HCT116 (cell line): Measurements from ENCODE around the gene SIN3A. TPM values are rescaled to one million over a fixed set of nuclear protein-coding genes. Genes with fewer than 3 reads are reported as not detected.

Experiments
- ATAC-seq: fragments of 200-7000 bp; cut with Tn5 transposase; 2 replicates; pipeline ENCODE4 v1.9.1; 2020; ENCODE audit warnings: mild to moderate bottlenecking, moderate library complexity
- BruUV-seq: library from RNA; stranded (reverse); fragments of 400-500 nt; replicated peaks from 2 replicates; lab custom pipeline; 2021; lab: Mats Ljungman, UMichigan
- CTCF ChIA-PET: fragments of 300-600 bp; sonication (Branson Sonifier 250); formaldehyde crosslinking; loops from one replicate; lab custom pipeline; 2021; ENCODE audit warnings: antibody characterized with exemption; lab: Charles Lee
- POLR2A ChIA-PET: fragments of 300-600, 350-600 bp; sonication (Branson Sonifier 250); formaldehyde crosslinking; loops from one replicate; lab custom pipeline; 2021; ENCODE audit warnings: antibody characterized with exemption; lab: Charles Lee
- RAD21 ChIA-PET, 2 experiments: fragments of 300-600 bp; sonication (Branson Sonifier 250); formaldehyde crosslinking; loops; one replicate each; lab custom pipeline; 2023; ENCODE audit warnings: low total read pairs in 2 of 2; ENCODE audit not compliant: uncharacterized antibody in 2 of 2, unreplicated experiment in 2 of 2, low non-redundant PET in 1 of 2; lab: Charles Lee
- DNase-seq: peaks from one replicate; pipeline ENCODE4 v3.0.0-alpha.2; 2010; ENCODE audit warnings: low read depth, low spot score
- H2AFZ ChIP-seq: fragments of 200-600 bp; shearing (Covaris generic), sonication (generic); 2 replicates; pipeline ENCODE4 v1.6.1; 2017; ENCODE audit warnings: low read depth, mixed run types, mixed read lengths, antibody characterized with exemption, low read length; ENCODE audit not compliant: poor library complexity, severe bottlenecking
- H3K27ac ChIP-seq: 2 replicates; pipeline ENCODE4 v1.5.1; 2012; ENCODE audit warnings: low read depth, low read length
- H3K27me3 ChIP-seq: fragments of 200-600 bp; sonication (generic); 2 replicates; pipeline ENCODE4 v1.6.1; 2016; ENCODE audit warnings: mixed run types, low read length, mixed read lengths; ENCODE audit not compliant: insufficient read depth
- H3K36me3 ChIP-seq, 2 experiments: fragments of 200-500 bp in 1 of 2; fragments of 200-600 bp in 1 of 2; sonication (Bioruptor generic) in 1 of 2; sonication (generic) in 1 of 2; 2 replicates each; pipeline versions ENCODE4 v1.5.1 to v1.6.1; 2014 to 2016; ENCODE audit warnings: low read length in 2 of 2, inconsistent platforms in 1 of 2, mixed read lengths in 1 of 2, mixed run types in 1 of 2; ENCODE audit not compliant: insufficient read depth in 2 of 2, control insufficient read depth in 1 of 2
- H3K4me1 ChIP-seq, 2 experiments: fragments of 200-600 bp in 1 of 2; sonication (generic) in 1 of 2; 2 replicates each; pipeline versions ENCODE4 v1.5.1 to v1.6.1; 2012 to 2017; ENCODE audit warnings: low read length in 2 of 2, inconsistent platforms in 1 of 2, mild to moderate bottlenecking in 1 of 2, mixed read lengths in 1 of 2, mixed run types in 1 of 2, moderate library complexity in 1 of 2; ENCODE audit not compliant: insufficient read depth in 2 of 2, control insufficient read depth in 1 of 2
- H3K4me2 ChIP-seq: fragments of 200-600 bp; sonication (generic); 2 replicates; pipeline ENCODE4 v1.6.1; 2017; ENCODE audit warnings: mixed run types, low read length, mixed read lengths
- H3K4me3 ChIP-seq, 2 experiments: fragments of 200-600 bp in 1 of 2; sonication (generic) in 1 of 2; replicated peaks in 1 of 2; 2 replicates each; pipeline ENCODE4 v1.5.1; 2011 to 2016; ENCODE audit warnings: low read length in 2 of 2, control low read depth in 1 of 2, low read depth in 1 of 2, mild to moderate bottlenecking in 1 of 2, mixed read lengths in 1 of 2, mixed run types in 1 of 2
- H3K79me2 ChIP-seq: fragments of 200-600 bp; sonication (generic); 2 replicates; pipeline ENCODE4 v1.6.1; 2017; ENCODE audit warnings: mild to moderate bottlenecking, mixed run types, low read length, moderate library complexity, mixed read lengths; ENCODE audit not compliant: insufficient read depth
- H3K9ac ChIP-seq: fragments of 200-600 bp; sonication (generic); 2 replicates; pipeline ENCODE4 v1.6.1; 2016; ENCODE audit warnings: low read length, mixed read lengths
- H3K9me2 ChIP-seq: fragments of 200-600 bp; sonication (generic), shearing (Covaris generic); 2 replicates; pipeline ENCODE4 v1.6.1; 2017; ENCODE audit warnings: mixed run types, mild to moderate bottlenecking, moderate library complexity; ENCODE audit not compliant: insufficient read depth
- H3K9me3 ChIP-seq, 2 experiments: fragments of 200-500 bp in 1 of 2; fragments of 200-600 bp in 1 of 2; sonication (Bioruptor generic) in 1 of 2; sonication (generic) in 1 of 2; 2 replicates each; pipeline ENCODE4 v1.6.1; 2014 to 2017; ENCODE audit warnings: low read length in 2 of 2, mixed read lengths in 2 of 2, inconsistent platforms in 1 of 2, low read depth in 1 of 2, mild to moderate bottlenecking in 1 of 2, mixed run types in 1 of 2, moderate library complexity in 1 of 2; ENCODE audit not compliant: control insufficient read depth in 1 of 2, insufficient read depth in 1 of 2
- H4K20me1 ChIP-seq: fragments of 200-600 bp; sonication (generic), shearing (Covaris generic); 2 replicates; pipeline ENCODE4 v1.6.1; 2017; ENCODE audit warnings: mixed run types, mild to moderate bottlenecking, moderate library complexity; ENCODE audit not compliant: insufficient read depth
- EGR1 ChIP-seq: IDR thresholded peaks from 2 replicates; pipeline ENCODE4 v1.6.1; 2012; ENCODE audit warnings: low read depth
- EZH2 ChIP-seq: fragments of 200-600 bp; sonication (generic); IDR thresholded peaks from 2 replicates; pipeline ENCODE4 v1.6.1; 2017; ENCODE audit warnings: antibody characterized with exemption, mixed run types
- FOSL1 ChIP-seq: IDR thresholded peaks from 2 replicates; pipeline ENCODE4 v1.6.1; 2012; ENCODE audit warnings: low read depth
- JUND ChIP-seq: IDR thresholded peaks from 2 replicates; pipeline ENCODE4 v1.6.1; 2012
- MAX ChIP-seq: IDR thresholded peaks from 2 replicates; pipeline ENCODE4 v1.6.1; 2012
- RAD21 ChIP-seq: IDR thresholded peaks from 2 replicates; pipeline ENCODE4 v1.6.1; 2012; ENCODE audit warnings: low read depth, mild to moderate bottlenecking
- REST ChIP-seq: IDR thresholded peaks from 2 replicates; pipeline ENCODE4 v1.6.1; 2012; ENCODE audit warnings: low read depth
- SIN3A ChIP-seq: IDR thresholded peaks from 2 replicates; pipeline ENCODE4 v1.6.1; 2012; ENCODE audit warnings: low read depth
- SP1 ChIP-seq: IDR thresholded peaks from 2 replicates; pipeline ENCODE4 v1.6.1; 2012; ENCODE audit warnings: low read depth
- TCF7L2 ChIP-seq: IDR thresholded peaks from 2 replicates; pipeline ENCODE4 v1.7.0; 2011; ENCODE audit warnings: borderline replicate concordance, inconsistent platforms; ENCODE audit not compliant: insufficient read depth, insufficient read length; ENCODE audit errors: extremely low read depth
- intact Hi-C: fragments of 100-400 bp; cut with micrococcal nuclease; formaldehyde crosslinking; loops from 2 replicates; pipeline ENCODE4 v1.10.0; 2022
- total RNA-seq: library from RNA; stranded (reverse); gene quantifications from one replicate; pipeline ENCODE4 v1.2.1, GENCODE V29; 2021; ENCODE audit not compliant: unreplicated experiment

SIN3A gene
- total RNA-seq, 1 experiment from 2014 or later, result 70.1 TPM

GRCh38 chr15:75367913-75368688 is 83.4 kb downstream of the SIN3A start, which contains the start of gene MAN2C1 (continued):
- TF ChIP-seq TCF7L2 (peak; percentile 57), FOSL1 (no peak; the same call in 1 of the 2 replicates), EZH2 (no peak), EGR1 (peak; percentile 57; the same call in 1 of the 2 replicates), JUND (no peak), SP1 (no peak; the same call in 1 of the 2 replicates)

GRCh38 chr15:75367406-75367912 is 84.0 kb downstream of the SIN3A start:
- no peaks in the 10 kb centered on the region for H3K9me3 ChIP-seq
- H3K4me1 ChIP-seq, result peaks cover 11 to 23% of the 10 kb centered on the region in 2 experiments
- peak; percentile 97 for TF ChIP-seq MAX
- TF ChIP-seq RAD21, result no peak
- no peak for TF ChIP-seq REST
- 0 out of 2 replicates have a peak, but pooled peaks have one; percentile 12 for TF ChIP-seq SIN3A
- H2AFZ ChIP-seq, result no peak overlapping the region
- CTCF ChIA-PET, result interaction anchor here (0.6 to 2.5 kb wide), 24 partner anchors 11 to 746 kb away, joined by 3 to 34 read pairs (median 4); partner anchors contain the start of genes IMP3, NEIL1, SIN3A and SNUPN
- peaks cover 6% of the 10 kb centered on the region for H3K79me2 ChIP-seq
- peak overlapping the region; percentile 80 for H3K4me2 ChIP-seq
- no peaks in the 10 kb centered on the region for H3K27me3 ChIP-seq
- RAD21 ChIA-PET, result interaction anchor here (1.0 to 1.6 kb wide), 7 partner anchors 20 to 318 kb away, joined by 3 to 8 read pairs (median 4); partner anchors contain the start of genes IMP3 (in 1 of the 2), NEIL1 (in 1 of the 2) and SNX33 (in 1 of the 2)
- no peak for ATAC-seq
- POLR2A ChIA-PET, result interaction anchor here (0.9 to 3.1 kb wide), 10 partner anchors 14 to 301 kb away, joined by 3 to 39 read pairs (median 8); partner anchors contain the start of genes IMP3, NEIL1, SIN3A and SNUPN
- intact Hi-C loops, result loop anchor here (1.0 to 5.0 kb wide), 3 partner anchors 260 to 435 kb away; partner anchors contain the start of gene SNUPN
- DNase-seq, result no peak
- H4K20me1 ChIP-seq, result no peaks in the 10 kb centered on the region
- peak overlapping the region; percentile 68 to 84 for H3K4me3 ChIP-seq
- no peaks in the 10 kb centered on the region for H3K9me2 ChIP-seq
- H3K27ac ChIP-seq, result peak overlapping the region; percentile 41; the same call in 1 of the 2 replicates
- H3K9ac ChIP-seq, result peak overlapping the region; percentile 96
- peaks cover 21 to 26% of the 10 kb centered on the region in 2 experiments for H3K36me3 ChIP-seq
- no TSS peak for BruUV-seq
